K562 (cell line): Measurements from ENCODE around the gene MLLT6. TPM values are rescaled to one million over a fixed set of nuclear protein-coding genes. Genes with fewer than 3 reads are reported as not detected.

Experiments
- ESRRA ChIP-seq: fragments of 450-650 bp; IDR thresholded peaks from 2 replicates; pipeline ENCODE4 v1.6.1; 2014; ENCODE audit warnings: low read depth, mild to moderate bottlenecking, moderate library complexity, borderline replicate concordance
- FOSL1 ChIP-seq: fragments of 200-800 bp; sonication (Bioruptor generic); conservative IDR thresholded peaks from 2 replicates; pipeline ENCODE4 v1.6.1; 2016; ENCODE audit warnings: missing genetic modification characterization, missing compliant biosample characterization
- LARP7 ChIP-seq: fragments of 450-650 bp; IDR thresholded peaks from 2 replicates; pipeline ENCODE4 v1.6.1; 2016
- MCM3 ChIP-seq: fragments of 450-650 bp; IDR thresholded peaks from 2 replicates; pipeline ENCODE4 v1.6.1; 2016
- NELFE ChIP-seq: IDR thresholded peaks from 2 replicates; pipeline ENCODE4 v1.6.1; 2011; ENCODE audit warnings: mild to moderate bottlenecking; ENCODE audit not compliant: insufficient read depth, insufficient read length
- NR2F6 ChIP-seq: fragments of 450-650 bp; formaldehyde crosslinking; IDR thresholded peaks from 2 replicates; pipeline ENCODE4 v1.4.0; 2020; ENCODE audit warnings: mild to moderate bottlenecking
- PBX2 ChIP-seq, 2 experiments: IDR thresholded peaks in 1 of 2; conservative IDR thresholded peaks in 1 of 2; 2 replicates each; pipeline ENCODE4 v1.6.1; 2016; ENCODE audit warnings: low read depth in 2 of 2, mild to moderate bottlenecking in 1 of 2, missing compliant biosample characterization in 1 of 2, missing genetic modification characterization in 1 of 2, moderate library complexity in 1 of 2
- POLR2A ChIP-seq: fragments of 450-650 bp; conservative IDR thresholded peaks from 2 replicates; pipeline ENCODE4 v1.6.1; 2016
- STAT5A ChIP-seq: IDR thresholded peaks from 2 replicates; pipeline ENCODE4 v1.6.1; 2012; ENCODE audit warnings: low read length, inconsistent platforms, borderline replicate concordance
- TCF7 ChIP-seq: sonication (generic); IDR thresholded peaks from 2 replicates; pipeline ENCODE4 v1.6.1; 2016; ENCODE audit warnings: antibody characterized with exemption, borderline replicate concordance
- ZBTB49 ChIP-seq: sonication (generic); formaldehyde crosslinking; IDR thresholded peaks from 2 replicates; pipeline ENCODE4 v1.8.0; 2022; ENCODE audit warnings: missing genetic modification reagents, mild to moderate bottlenecking, borderline replicate concordance
- ZNF174 ChIP-seq: fragments of 250-450 bp; sonication (Bioruptor Pico); IDR thresholded peaks from 2 replicates; pipeline ENCODE4 v1.4.0; 2020; ENCODE audit warnings: mild to moderate bottlenecking
- ZNF586 ChIP-seq: fragments of 450-650 bp; formaldehyde crosslinking; conservative IDR thresholded peaks from 2 replicates; pipeline ENCODE4 v1.4.0; 2020; ENCODE audit warnings: mild to moderate bottlenecking, moderate library complexity
- polyA plus RNA-seq, 8 experiments: library from polyadenylated mRNA; depleted of rRNA in 4 of 8; stranded (reverse) in 5 of 8; unstranded in 3 of 8; fragments of >200 nt; fragmentation: Nextera tagmentation in 2 of 8; fragmentation: Illumina TruSeq in 1 of 8; extraction: Ambion mirVana in 2 of 8; extraction: Trizol in 1 of 8; gene quantifications; 2 replicates each; pipeline versions ENCODE4 v1.2.1 to v1.2.3, GENCODE V29; 2011 to 2014; ENCODE audit warnings: inconsistent platforms in 1 of 8, missing spikeins in 1 of 8
- total RNA-seq, 7 experiments: library from RNA; depleted of rRNA in 6 of 7; stranded (reverse); fragments of >200 nt in 6 of 7; fragmentation: Illumina TruSeq in 2 of 7; extraction: Trizol in 2 of 7; gene quantifications; 2 replicates each; pipeline versions ENCODE4 v1.2.1 to v1.2.3, GENCODE V29; 2011 to 2021; ENCODE audit warnings: low replicate concordance in 1 of 7
- TF ChIP-seq, protein P1 (sequence below): fragments of 250-450 bp; sonication (Bioruptor Pico); IDR thresholded peaks from 2 replicates; pipeline ENCODE4 v1.5.0; 2021
- TF ChIP-seq, protein P2 (sequence below), 3 experiments: IDR thresholded peaks in 2 of 3; conservative IDR thresholded peaks in 1 of 3; 2 replicates each; pipeline ENCODE4 v1.5.1; 2011 to 2012; ENCODE audit warnings: low read length in 3 of 3, mild to moderate bottlenecking in 3 of 3, control low read depth in 2 of 3, improper control_type of control experiment in 1 of 3, inconsistent platforms in 1 of 3, low read depth in 1 of 3, mixed read lengths in 1 of 3, moderate library complexity in 1 of 3; ENCODE audit not compliant: insufficient read depth in 2 of 3
- TF ChIP-seq, protein P3 (sequence below): fragments of 450-650 bp; formaldehyde crosslinking; conservative IDR thresholded peaks from 2 replicates; pipeline ENCODE4 v1.4.0; 2022; ENCODE audit warnings: mild to moderate bottlenecking, missing genetic modification characterization
- TF ChIP-seq, protein P4 (sequence below), 2 experiments: fragments of 450-650 bp; conservative IDR thresholded peaks; 2 replicates each; pipeline ENCODE4 v1.6.1; 2017; ENCODE audit warnings: mild to moderate bottlenecking in 2 of 2, moderate library complexity in 2 of 2

MLLT6 gene
- total and polyA plus RNA-seq, 9 of the 15 experiments (the other 6 are each of a cell fraction or from before 2014, with no cell fraction given): 3.1 to 71.7 (median 30.0) TPM

DNA sequence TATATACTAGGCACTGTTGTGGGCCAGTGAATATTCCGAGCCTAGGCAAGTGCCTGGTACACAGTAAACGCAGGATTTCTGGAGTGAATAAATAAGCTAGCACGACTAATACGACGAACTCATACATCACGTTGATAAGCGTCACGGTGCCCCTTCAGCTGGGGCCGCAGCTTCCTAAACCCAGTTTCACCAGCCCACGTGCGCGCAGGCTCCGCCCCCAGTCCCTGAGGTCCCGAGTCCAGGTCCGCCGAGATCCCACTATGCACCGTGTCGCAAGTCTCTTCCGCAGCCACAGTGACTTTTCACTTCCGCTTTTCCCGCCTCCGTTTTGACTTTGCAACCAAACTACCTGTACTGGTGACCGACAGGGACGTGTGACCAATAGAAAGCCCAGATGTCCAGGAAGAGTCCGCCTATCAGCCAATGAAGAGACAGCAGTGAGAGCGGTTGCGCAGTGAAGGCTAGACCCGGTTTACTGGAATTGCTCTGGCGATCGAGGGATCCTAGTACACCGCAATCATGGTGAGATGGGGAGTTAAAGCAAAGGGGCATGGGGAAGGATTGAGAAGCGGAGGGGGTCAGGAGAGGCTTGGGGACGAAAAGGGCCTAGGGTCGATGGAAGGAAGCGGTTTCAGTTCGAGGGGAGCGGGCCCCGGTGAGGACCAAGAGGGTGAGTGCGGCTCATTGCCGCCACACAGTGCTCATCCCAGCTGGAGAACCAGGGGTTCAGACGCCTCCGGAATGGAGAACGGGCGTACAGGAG lies 47.4 kb downstream of the MLLT6 start, which contains the start of gene PSMB3 (continued):
- TF ChIP-seq ZBTB49 (CRISPR knock-in tag): no peak
- TF ChIP-seq TCF7: no peak
- TF ChIP-seq, protein P1, sequence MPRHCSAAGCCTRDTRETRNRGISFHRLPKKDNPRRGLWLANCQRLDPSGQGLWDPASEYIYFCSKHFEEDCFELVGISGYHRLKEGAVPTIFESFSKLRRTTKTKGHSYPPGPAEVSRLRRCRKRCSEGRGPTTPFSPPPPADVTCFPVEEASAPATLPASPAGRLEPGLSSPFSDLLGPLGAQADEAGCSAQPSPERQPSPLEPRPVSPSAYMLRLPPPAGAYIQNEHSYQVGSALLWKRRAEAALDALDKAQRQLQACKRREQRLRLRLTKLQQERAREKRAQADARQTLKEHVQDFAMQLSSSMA: no peak
- TF ChIP-seq, protein P2, sequence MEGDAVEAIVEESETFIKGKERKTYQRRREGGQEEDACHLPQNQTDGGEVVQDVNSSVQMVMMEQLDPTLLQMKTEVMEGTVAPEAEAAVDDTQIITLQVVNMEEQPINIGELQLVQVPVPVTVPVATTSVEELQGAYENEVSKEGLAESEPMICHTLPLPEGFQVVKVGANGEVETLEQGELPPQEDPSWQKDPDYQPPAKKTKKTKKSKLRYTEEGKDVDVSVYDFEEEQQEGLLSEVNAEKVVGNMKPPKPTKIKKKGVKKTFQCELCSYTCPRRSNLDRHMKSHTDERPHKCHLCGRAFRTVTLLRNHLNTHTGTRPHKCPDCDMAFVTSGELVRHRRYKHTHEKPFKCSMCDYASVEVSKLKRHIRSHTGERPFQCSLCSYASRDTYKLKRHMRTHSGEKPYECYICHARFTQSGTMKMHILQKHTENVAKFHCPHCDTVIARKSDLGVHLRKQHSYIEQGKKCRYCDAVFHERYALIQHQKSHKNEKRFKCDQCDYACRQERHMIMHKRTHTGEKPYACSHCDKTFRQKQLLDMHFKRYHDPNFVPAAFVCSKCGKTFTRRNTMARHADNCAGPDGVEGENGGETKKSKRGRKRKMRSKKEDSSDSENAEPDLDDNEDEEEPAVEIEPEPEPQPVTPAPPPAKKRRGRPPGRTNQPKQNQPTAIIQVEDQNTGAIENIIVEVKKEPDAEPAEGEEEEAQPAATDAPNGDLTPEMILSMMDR (IDR thresholded peaks at IDR 0.05 in 2 of 3, conservative IDR thresholded peaks at IDR 0.05 in 1 of 3; ENCODE audit: insufficient read depth in 2 of 3, low read depth in 1 of 3, low read length in 3 of 3): no peak
- no peak for TF ChIP-seq LARP7
- TF ChIP-seq POLR2A: peak; percentile 90
- TF ChIP-seq STAT5A: no peak
- TF ChIP-seq ZNF174 (CRISPR knock-in tag): no peak
- no peak for TF ChIP-seq MCM3
- TF ChIP-seq ESRRA: peak; percentile 61; the same call in 1 of the 2 replicates
- TF ChIP-seq ZNF586 (CRISPR knock-in tag): no peak
- TF ChIP-seq NR2F6 (CRISPR knock-in tag): no peak
- TF ChIP-seq NELFE: no peak
- TF ChIP-seq, protein P3, sequence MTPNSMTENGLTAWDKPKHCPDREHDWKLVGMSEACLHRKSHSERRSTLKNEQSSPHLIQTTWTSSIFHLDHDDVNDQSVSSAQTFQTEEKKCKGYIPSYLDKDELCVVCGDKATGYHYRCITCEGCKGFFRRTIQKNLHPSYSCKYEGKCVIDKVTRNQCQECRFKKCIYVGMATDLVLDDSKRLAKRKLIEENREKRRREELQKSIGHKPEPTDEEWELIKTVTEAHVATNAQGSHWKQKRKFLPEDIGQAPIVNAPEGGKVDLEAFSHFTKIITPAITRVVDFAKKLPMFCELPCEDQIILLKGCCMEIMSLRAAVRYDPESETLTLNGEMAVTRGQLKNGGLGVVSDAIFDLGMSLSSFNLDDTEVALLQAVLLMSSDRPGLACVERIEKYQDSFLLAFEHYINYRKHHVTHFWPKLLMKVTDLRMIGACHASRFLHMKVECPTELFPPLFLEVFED (CRISPR knock-in tag): peak; percentile 86; the same call in 1 of the 2 replicates
- TF ChIP-seq, protein P4, sequence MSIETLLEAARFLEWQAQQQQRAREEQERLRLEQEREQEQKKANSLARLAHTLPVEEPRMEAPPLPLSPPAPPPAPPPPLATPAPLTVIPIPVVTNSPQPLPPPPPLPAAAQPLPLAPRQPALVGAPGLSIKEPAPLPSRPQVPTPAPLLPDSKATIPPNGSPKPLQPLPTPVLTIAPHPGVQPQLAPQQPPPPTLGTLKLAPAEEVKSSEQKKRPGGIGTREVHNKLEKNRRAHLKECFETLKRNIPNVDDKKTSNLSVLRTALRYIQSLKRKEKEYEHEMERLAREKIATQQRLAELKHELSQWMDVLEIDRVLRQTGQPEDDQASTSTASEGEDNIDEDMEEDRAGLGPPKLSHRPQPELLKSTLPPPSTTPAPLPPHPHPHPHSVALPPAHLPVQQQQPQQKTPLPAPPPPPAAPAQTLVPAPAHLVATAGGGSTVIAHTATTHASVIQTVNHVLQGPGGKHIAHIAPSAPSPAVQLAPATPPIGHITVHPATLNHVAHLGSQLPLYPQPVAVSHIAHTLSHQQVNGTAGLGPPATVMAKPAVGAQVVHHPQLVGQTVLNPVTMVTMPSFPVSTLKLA (conservative IDR thresholded peaks at IDR 0.05): peak; percentile 99
- peak; percentile 85 for TF ChIP-seq PBX2 (CRISPR knock-in tag; IDR thresholded peaks at IDR 0.05; ENCODE audit: low read depth)
- TF ChIP-seq PBX2 (tag; conservative IDR thresholded peaks at IDR 0.05; ENCODE audit: low read depth): peak; percentile 100
- TF ChIP-seq FOSL1 (tag): peak; percentile 35; the same call in 1 of the 2 replicates
